Ishikawa (cell line): ENCODE measurements around the gene C1orf210.

Experiments used
- CEBPB ChIP-seq: IDR thresholded peaks from 2 replicates; pipeline ENCODE4 v1.6.1; 2012
- CREB1 ChIP-seq: IDR thresholded peaks from 2 replicates; pipeline ENCODE4 v1.6.1; 2012; ENCODE audit warnings: low read depth
- EGR1 ChIP-seq: IDR thresholded peaks from 2 replicates; pipeline ENCODE4 v1.6.1; 2012
- EP300 ChIP-seq: IDR thresholded peaks from 2 replicates; pipeline ENCODE4 v1.6.1; 2012; ENCODE audit warnings: borderline replicate concordance
- FOXM1 ChIP-seq: IDR thresholded peaks from 2 replicates; pipeline ENCODE4 v1.6.1; 2012; ENCODE audit warnings: low read depth, borderline replicate concordance
- RAD21 ChIP-seq: IDR thresholded peaks from 2 replicates; pipeline ENCODE4 v1.6.1; 2012; ENCODE audit warnings: low read depth
- TAF1 ChIP-seq: IDR thresholded peaks from 2 replicates; pipeline ENCODE4 v1.6.1; 2012; ENCODE audit warnings: low read depth, mild to moderate bottlenecking
- TEAD4 ChIP-seq: IDR thresholded peaks from 2 replicates; pipeline ENCODE4 v1.6.1; 2012
- TF ChIP-seq, protein P1 (sequence below): IDR thresholded peaks from 2 replicates; pipeline ENCODE4 v1.6.1; 2012; ENCODE audit warnings: low read depth, mild to moderate bottlenecking
- TF ChIP-seq, protein P2 (sequence below): IDR thresholded peaks from 2 replicates; pipeline ENCODE4 v1.6.1; 2012

DNA sequence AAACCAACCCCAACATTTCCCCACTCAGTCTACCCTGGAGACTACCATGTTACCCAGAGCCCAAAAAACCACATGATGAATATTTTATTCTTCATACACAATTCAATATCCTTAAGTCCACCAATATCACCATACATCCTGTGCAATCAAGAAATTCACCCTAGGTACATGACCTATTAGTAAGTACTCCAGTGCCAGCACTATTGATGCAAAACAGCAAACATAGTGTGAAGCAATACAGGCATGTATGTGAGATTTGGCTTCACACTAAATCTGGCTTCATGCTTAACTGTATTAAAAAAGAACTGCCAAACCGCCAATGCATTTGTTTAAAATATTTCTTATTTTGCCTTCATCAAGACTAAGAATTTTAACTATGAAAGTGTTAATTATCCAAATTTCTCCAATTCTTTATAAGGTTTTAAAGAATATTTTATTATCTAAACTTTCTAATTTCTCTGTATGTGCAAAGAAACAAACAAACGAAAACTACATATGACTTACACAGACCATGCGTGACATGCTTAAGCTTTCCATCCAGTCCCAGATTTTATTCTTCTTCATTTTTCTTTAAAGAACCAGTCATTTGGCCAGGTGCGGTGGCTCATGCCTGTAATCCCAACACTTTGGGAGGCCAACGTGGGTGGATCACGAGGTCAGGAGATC is 38.0 kb downstream of the C1orf210 start:
- no peak for TF ChIP-seq CREB1
- TF ChIP-seq FOXM1, result no peak
- TF ChIP-seq TEAD4, result no peak
- TF ChIP-seq, protein P1, sequence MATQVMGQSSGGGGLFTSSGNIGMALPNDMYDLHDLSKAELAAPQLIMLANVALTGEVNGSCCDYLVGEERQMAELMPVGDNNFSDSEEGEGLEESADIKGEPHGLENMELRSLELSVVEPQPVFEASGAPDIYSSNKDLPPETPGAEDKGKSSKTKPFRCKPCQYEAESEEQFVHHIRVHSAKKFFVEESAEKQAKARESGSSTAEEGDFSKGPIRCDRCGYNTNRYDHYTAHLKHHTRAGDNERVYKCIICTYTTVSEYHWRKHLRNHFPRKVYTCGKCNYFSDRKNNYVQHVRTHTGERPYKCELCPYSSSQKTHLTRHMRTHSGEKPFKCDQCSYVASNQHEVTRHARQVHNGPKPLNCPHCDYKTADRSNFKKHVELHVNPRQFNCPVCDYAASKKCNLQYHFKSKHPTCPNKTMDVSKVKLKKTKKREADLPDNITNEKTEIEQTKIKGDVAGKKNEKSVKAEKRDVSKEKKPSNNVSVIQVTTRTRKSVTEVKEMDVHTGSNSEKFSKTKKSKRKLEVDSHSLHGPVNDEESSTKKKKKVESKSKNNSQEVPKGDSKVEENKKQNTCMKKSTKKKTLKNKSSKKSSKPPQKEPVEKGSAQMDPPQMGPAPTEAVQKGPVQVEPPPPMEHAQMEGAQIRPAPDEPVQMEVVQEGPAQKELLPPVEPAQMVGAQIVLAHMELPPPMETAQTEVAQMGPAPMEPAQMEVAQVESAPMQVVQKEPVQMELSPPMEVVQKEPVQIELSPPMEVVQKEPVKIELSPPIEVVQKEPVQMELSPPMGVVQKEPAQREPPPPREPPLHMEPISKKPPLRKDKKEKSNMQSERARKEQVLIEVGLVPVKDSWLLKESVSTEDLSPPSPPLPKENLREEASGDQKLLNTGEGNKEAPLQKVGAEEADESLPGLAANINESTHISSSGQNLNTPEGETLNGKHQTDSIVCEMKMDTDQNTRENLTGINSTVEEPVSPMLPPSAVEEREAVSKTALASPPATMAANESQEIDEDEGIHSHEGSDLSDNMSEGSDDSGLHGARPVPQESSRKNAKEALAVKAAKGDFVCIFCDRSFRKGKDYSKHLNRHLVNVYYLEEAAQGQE, result no peak
- no peak for TF ChIP-seq EP300
- no peak for TF ChIP-seq CEBPB
- TF ChIP-seq, protein P2, sequence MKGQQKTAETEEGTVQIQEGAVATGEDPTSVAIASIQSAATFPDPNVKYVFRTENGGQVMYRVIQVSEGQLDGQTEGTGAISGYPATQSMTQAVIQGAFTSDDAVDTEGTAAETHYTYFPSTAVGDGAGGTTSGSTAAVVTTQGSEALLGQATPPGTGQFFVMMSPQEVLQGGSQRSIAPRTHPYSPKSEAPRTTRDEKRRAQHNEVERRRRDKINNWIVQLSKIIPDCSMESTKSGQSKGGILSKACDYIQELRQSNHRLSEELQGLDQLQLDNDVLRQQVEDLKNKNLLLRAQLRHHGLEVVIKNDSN, result no peak
- no peak for TF ChIP-seq TAF1
- no peak for TF ChIP-seq EGR1
- TF ChIP-seq RAD21, result no peak
